ENCODE results near the gene SEC23A.
"Not testable (repeated sequence)": the region's sequence is repeated elsewhere in the genome, so short reads cannot be mapped to it uniquely, and the experiment has no call there.

The SEC23A gene

DNA sequence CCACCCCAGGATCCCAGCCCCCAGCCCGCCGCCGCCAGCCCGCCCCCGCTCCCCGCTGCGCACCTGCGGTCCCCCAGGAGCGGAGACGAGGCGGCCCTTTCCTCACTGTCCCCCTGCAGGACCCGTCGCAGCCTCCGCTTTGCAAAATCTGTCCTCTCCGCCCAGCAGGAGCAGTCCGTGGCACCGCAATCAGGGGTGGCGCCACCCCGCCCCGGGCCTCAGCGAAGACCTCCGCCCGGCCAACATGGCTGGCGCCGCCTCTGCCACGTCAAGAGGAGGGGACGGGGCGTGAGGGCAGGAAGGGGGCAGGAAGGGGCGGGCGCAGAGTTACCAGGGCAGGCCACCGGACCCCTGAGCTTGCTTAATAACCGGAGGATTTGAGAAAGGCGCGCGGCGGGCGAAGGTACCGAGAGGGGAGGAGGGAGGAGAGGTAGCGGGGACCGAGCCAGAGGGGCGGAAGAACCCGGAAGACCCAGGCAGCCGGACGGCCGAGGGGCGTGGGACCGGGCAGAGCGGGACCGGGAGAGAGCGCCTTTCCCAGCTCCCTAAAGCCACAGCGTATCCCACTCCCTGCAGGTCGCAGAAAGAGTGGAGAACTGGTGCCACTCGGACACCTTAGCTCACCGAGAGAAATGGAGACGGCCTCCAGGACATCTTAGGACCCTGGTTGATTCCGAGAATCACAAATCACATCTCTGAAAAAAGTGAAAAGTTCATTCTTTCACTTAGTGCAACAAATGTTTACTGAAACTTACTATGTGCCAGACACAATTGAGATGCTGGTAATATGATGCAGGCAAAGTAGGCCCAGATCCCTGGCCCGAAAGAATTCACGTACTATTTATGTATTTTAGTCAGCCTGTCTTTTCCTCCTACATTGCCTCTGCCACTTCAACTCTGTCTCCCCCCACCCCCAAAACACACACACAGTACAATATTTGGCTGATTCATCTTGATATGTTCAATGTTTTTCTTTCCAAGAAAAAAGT, at the start of gene SEC23A:
Gene SEC23A, minus strand, starts transcription at position 267 of the 989 bp plus-strand sequence. CDS start 7,117 bp downstream, outside the sequence.
- DNase-seq = peak; percentile 88

DNA sequence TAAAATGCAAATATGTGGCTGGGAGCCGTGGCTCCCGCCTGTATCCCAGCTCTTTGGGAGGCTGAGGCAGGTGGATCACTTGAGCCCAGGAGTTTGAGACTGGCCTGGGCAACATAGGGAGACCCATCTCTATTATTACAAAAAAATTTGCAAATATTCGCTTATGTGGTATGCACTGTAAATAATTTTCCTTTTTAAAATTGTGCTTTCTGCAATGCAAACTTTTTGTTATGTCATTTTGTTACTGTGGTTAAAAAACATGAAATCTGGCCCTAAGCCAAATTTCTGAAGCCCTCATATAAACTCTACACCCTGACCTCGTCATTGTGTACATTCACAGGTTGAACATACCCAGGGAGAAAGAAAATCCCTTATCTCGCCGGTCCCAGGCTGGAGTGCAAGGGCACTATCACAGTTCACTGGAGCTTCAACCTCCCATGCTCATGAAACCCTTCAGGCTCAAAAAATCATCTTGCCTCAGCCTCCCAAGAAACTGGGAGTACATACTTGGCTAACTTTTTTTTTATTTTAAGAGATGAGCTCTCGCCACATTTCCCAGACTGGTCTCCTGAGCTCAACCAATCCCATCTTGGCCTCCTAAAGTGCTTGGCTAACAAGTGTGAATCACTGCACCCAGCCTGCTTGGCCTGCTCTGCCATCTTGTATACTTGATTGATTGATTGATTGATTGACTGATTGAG, 42.4 kb upstream of the SEC23A start:
- no peak for DNase-seq

DNA sequence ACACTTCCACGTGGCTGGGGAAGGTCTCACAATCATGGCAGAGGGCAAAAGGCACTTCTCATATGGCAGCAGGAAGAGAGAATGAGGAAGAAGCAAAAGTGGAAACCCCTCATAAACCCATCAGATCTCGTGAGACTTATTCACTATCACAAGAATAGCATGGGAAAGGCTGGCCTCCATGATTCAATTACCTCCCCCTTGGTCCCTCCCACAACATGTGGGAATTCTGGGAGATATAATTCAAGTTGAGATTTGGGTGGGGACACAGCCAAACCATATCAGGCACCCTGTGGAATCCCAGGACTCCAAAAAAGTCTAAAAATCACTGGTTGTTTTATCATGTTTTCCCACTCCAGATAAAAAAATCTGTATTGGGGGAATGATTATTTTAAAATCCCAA, 40.2 kb upstream of the SEC23A start:
- not testable (repeated sequence) for DNase-seq

DNA sequence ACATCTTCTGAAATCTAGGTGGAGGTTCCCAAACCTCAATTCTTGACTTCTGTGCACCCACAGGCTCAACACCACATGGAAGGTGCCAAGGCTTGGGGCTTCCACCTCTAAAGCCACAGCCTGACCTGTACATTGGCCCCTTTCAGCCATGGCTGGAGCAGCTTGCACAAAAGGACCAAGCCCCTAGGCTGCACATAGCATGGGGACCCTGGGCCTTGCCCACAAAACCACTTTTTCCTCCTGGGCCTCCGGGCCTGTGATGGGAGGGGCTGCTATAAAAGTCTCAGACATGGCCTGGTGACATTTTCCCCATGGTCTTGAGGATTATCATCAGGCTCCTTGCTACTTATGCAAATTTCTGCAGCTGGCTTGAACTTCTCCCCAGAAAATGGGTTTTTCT, 38.6 kb upstream of the SEC23A start:
- DNase-seq = not testable (repeated sequence)

DNA sequence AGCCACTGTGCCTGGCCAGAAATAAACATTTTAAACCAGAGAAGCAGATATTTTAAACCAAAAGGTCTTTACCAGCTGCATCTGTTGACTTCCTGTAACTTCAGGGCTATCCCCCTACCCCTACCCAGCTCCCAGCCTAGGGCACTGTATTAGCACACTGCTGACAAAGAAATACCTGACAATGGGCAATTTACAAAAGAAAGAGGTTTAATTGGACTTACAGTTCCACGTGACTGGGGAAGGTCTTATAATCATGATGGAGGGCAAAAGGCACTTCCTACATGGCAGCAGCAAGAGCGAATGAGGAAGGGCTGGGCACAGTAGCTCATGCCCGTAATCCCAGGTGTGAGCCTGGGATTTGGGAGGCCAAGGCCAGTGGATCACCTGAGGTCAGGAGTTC, 37.1 kb upstream of the SEC23A start:
- no peak for DNase-seq

DNA sequence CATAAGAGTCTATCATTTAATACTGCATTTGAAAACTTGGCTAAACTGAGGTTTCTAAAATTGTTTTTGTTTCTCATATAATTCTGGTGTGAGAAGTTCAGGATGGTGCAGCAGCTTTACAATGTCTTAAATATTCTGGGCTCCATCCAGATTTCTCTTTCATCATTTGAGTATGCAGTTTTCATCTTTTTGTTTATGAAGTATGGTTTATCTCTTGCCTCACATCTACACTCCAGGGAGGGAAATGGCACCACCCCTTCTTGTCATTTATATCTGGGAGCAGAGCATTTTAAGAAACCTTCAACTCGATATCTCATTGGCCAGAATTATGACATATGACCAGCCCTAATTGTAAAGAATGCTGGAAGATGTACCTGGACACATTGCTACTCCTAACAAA, 35.4 kb upstream of the SEC23A start:
- no peak for DNase-seq

DNA sequence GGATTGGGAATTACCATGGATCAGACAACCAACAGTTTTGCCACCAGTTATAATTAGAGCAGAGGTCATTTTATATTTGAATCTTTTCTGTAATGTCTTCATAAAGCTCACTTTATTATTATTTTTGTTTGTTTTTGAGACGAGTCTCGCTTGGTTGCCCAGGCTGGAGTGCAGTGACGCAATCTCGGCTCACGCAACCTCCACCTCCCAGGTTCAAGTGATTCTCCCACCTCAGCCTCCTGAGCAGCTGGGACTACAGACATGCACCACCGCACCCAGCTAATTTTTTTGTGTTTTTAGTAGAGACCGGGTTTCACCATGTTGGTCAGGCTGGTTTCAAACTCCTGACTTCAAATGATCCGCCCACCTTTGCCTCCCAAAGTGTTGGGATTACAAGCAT, 34.8 kb upstream of the SEC23A start:
- not testable (repeated sequence) for DNase-seq

DNA sequence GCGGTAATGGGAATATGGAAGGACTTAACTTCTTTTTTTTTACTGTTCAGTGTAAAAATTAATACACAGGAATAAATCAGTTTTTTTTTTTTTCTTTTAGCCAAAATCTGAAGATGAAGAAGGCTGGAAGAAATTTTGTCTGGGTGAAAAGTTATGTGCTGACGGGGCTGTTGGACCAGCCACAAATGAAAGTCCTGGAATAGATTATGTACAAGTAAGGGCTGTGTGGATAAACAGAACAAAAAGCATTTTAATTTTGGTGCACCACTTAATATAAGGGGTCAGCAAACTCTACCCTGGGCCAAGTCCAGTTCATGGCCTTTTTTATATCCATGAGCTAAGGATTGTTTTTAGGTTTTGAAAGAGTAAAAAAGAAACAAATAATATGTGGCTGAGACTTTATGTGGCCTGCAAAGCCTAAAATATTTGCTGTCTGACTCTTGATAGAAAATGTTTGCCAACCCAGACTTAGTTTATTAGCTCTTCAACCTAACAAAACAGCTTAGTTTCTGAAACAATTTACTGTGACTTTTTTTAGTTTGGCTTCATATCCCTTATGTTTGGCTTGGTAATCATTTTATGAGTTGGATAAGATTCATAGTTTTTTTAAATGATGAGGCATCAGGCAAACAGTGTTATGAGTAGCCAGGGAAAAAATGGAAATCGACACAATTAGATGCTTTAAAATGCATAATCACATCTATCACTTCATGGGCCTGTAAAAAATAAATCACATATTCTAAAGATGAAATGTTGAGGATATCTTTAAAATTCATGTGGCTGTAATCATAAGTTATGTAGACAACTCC, 19.5 kb upstream of the SEC23A start:
- DNase-seq = no peak

DNA sequence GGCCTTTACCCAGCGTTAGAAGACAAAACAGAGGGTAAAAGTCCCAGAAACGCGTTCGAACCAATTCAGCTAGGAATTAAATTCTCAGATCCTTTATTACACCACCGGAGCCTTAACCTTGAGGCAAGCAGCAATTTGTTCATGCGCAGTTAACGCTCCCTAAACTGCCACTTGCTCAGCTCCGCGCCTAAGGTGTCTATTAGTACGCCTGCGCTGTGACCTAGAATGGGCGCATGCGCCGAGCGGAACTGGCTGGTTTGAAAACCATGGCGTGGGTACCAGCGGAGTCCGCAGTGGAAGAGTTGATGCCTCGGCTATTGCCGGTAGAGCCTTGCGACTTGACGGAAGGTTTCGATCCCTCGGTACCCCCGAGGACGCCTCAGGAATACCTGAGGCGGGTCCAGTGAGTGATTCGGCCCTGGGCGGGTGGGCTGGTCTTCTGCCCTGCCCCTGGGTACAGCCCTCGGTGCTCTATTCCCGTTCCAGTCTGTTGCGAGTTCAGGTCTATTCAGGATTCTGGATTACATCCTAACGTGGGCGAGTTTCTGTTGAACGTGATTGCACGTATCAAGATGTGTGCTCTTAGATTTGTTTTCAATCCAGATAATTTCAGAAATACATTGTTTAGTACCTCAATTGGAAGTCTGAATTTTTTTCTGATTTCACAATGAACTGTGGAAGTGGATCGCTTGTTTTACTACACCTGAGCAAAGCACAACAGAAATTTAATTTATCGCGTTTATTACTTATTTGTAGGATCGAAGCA, 11.2 kb upstream of the SEC23A start, which contains the start of gene GEMIN2:
Gene GEMIN2, plus strand, starts transcription at position 251 of the 766 bp plus-strand sequence. Its CDS starts 16 bp downstream, at position 267.
- peak; percentile 93 for DNase-seq

DNA sequence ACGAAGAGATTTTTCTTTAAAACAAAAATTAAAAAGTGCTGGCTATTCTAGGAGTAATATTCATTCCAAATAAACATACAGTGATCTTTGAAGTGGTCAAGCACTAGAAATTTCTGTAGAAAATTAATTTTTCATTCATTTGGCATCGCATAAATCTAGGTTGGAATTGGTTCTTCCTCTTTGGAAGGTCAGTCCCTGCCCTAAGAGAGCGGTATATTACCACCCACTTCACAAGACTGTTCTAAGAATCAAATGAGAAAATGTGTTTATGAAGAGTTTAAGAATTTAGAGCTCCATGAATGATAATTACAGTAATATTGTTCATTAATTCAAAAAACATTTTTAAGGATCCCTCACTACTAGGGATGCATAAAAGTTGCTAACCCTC, 10.6 kb upstream of the SEC23A start:
- no peak for DNase-seq

DNA sequence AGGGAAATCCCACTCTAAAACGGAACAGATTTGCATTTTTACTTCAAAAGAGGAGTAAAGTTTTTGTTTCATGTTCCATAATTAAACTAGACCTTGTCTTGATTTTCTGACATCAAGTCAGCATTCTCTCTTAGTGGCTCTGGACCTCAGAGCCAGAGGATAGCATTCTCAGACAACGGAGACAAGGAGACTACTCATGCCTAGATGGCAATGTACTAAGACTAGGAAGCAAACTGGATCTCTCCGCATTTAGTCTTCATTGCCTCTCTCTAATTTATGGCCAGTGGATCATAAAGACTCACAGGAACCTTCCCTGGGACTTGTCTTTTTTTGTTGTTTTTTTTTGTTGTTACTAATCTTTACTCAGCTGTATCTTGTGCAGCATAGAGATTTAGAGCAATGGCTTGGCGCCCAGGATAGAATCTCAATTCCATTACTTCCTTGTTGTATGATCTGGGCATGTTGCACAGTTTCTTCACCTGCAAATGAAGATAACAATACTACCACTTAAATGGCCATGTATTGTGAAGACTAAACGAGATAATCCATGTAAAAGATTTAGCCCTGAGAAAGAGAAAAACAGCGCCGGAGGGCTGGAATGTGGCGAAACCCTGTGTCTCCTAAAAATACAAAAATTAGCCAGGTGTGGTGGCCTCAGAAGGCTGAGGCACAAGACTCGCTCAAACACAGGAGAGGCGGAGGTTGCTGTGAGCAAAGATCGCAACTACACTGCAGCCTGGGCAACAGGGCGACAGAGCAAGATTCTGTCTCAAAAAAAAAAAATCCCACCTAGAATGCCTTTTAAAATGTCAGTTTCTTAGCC, 7.1 kb upstream of the SEC23A start:
- DNase-seq = no peak

DNA sequence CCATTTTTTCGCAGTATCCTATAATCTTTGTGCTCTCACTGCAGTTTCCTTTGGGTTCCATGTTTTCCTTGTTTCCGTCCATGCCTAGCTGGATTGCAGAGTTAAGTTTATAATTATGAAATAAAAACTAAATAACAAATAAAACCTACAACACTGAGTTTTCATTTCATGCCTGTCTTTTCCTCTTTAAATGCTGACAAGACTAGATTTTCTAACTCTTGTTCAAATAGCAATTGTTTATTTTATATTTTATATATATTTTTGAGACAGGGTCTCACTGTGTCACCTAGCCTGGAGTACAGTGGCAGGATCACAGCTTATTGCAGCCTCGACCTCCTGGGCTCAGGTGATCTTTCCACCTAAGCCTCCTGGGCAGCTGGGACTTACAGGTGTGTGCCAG, 5.8 kb upstream of the SEC23A start:
- no peak for DNase-seq

DNA sequence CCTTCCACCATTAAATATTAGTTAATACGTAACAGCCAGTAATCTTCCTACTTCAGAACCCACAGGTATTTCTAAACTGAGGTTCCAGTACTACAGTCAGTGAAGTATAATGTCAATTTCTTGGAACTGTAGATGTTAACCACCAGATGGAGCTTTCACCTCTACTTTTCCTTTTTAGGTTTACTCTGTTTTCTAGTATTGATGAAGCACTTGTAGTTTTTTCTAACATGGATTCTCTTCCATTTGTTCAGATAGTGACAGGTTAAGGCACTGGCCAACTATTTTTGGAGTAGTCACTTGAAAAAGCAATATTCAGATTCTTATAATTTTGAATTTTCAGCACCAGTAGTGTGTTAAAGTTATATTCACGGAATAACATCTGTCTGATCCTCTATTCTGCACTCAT, 4.6 kb upstream of the SEC23A start:
- DNase-seq = peak; percentile 31

DNA sequence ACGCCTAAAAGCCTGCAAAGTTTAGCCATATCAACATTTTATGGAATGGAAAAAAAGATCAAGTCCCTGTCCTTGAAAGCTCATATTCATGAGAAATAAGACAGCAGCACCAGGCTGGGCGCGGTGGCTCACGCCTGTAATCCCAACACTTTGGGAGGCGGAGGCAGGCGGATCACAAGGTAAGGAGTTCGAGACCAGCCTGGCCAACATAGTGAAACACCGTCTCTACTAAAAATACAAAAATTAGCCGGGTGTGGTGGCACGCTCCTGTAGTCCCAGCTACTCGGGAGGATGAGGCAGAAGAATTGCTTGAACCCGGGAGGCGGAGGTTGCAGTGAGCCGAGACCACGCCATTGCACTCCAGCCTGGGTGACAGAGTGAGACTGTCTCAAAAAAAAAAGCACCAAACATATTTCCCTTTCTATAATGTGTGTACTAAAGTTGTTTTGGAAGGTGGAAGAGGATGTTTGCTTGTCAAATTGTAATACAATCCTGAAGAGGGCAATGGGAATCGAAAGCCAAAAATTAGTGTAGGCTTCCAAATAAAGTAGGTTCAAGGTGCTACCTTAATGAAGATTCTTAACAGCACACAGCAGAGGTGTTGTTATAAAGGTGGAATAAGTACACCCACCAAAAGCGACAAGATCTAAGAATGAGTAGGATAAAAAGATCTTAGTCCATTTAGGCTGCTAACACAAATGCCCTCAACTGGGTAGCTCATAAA, 1.2 kb upstream of the SEC23A start:
- DNase-seq = not testable (repeated sequence)

DNA sequence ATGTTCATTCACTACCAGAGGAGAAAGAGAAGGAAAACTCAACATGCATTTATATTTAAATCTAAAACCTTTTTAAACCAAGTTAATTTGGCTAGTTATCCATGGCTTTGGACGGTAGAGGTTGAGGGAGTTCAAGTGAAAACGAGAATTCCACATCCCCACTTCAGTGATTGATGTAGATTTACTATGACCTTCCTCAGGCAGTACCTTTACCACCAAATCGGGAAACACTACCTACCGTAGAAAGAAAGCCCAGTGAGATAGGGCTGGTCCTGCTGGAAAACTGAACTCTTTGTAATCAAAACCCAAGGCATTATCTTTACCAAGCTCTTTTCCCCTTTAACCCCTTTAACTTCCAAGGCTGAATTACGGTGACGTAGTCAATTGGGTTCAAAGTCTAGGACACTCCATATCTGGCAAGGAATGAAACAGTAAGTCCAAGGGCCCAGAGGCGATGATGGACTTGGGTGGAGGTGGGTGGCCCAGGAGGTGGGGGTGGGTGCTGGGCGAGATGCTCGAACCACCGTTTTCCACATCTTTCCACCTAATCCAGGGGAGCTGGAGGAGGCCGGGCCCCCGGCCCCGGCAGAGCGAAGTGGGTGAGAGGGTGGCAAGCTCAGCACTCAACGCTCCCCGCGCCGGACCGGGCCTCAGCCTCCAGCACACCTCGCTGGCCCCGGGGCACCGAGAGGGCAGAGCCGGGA, 618 bp downstream of the SEC23A start:
- DNase-seq = peak; percentile 45

DNA sequence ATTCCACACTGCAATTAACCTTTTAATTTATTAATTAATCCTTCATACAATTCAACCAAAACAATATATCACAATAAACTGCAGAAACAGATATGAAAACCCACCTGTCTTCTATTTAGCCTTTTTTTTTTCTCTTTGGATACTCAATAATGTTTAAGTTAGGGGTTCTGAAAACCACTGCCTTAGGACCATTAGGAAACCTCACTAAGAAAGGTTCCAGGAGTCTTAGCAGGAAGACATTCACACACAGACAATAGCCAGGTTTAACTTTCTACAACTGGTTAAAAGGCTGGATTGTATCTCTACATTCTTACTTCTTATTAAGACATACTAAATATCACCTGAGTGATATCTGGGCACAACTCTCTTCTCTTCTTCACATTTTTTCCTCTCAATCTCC, 3.3 kb downstream of the SEC23A start:
- DNase-seq = no peak

DNA sequence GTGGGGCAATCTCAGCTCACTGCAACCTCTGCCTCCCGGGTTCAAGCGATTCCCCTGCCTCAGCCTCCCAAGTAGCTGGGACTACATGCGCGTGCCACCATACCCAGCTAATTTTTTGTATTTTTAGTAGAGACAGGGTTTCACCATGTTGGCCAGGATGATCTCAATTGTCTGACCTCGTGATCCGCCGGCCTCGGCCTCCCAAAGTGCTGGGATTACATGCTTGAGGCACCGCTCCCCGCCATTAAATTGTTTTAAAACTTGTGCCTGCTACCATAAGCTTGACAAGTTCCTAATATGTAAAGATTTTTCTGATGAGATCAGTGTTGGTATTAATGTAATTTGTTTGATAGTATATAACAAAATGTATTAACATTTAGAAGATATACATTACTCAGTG, 3.8 kb downstream of the SEC23A start:
- DNase-seq = not testable (repeated sequence)

DNA sequence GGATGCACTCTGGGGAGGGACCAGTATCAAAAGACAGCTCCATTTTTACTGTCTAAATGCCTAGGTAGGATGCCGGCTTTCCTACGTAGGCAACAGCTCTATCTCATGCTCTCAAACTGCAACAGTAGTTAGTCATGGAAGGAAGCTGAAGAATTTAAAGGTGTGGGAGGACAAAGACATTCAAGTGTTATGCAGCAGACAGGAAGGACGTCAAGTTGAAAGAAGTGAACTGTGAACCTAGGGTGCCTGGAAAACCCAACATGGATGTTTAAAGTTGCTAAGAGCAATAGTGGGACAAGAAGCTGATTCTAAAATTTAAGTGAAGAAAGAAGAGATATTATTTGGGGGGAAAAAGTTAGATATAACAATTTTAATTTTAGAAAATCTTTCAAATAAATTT, 5.9 kb downstream of the SEC23A start:
- no peak for DNase-seq

DNA sequence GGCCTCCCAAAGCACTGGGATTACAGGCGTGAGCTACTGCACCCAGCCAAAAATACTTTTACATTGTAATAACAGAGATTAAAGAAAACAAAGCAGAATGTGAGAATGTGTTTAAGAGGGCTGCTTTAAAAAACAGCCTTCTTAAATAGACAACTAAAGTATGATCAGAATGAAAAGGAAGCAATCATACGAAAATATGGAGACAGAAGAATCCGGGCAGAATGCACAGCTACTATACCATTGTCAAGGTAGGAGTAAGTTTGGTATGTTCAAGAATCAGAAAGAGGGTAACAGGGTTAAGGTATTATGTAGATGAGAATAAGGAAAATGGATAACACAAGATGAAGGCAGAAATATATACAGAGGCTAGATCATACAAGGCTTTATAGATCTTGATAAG, 8.5 kb downstream of the SEC23A start:
- DNase-seq = no peak

DNA sequence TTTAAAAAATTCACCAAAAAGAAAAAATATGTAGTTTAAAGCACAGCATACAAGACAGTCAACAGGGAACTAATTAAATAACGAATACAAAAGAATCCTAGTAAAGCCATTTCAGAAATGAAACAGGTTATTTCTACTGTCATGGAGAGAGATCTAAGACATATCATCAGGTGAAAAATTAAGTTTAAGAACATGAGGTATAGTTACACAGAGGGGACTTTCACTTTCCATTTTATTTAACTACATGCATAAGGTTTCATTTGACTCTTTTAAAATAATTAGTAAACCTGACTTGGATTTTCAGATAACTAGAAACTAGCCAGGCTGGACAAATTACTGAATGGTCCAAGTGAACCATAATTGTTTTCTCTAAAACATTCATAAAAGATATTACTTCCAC, 11.3 kb downstream of the SEC23A start:
- DNase-seq = no peak
